A673 (cell line): ENCODE results near the gene ADGRD1. TPM values are rescaled to one million over a fixed set of nuclear protein-coding genes. Genes with fewer than 3 reads are reported as not detected.

Experiments
- BruUV-seq: library from RNA; stranded (reverse); fragments of 400-500 nt; replicated peaks from 2 replicates; lab custom pipeline; 2021; lab: Mats Ljungman, UMichigan
- CTCF ChIA-PET: fragments of 300-600 bp; sonication (Branson Sonifier 250); formaldehyde crosslinking; loops from one replicate; lab custom pipeline; 2022; ENCODE audit warnings: antibody characterized with exemption; lab: Charles Lee
- POLR2A ChIA-PET: fragments of 300-600 bp; sonication (Branson Sonifier 250); formaldehyde crosslinking; loops from one replicate; lab custom pipeline; 2022; ENCODE audit warnings: antibody characterized with exemption; ENCODE audit not compliant: low non-redundant PET; lab: Charles Lee
- DNase-seq: peaks from one replicate; pipeline ENCODE4 v3.0.0-alpha.2; 2015; ENCODE audit warnings: low spot score
- H3K27ac ChIP-seq: fragments of 200-600 bp; sonication (generic); 2 replicates; pipeline ENCODE4 v1.5.1; 2016; ENCODE audit warnings: mixed run types, low read depth, mild to moderate bottlenecking, mixed read lengths, antibody characterized with exemption, low read length; ENCODE audit not compliant: poor library complexity, severe bottlenecking
- H3K27me3 ChIP-seq: fragments of 200-600 bp; sonication (generic); replicated peaks from 2 replicates; pipeline ENCODE4 v1.6.1; 2017; ENCODE audit warnings: mixed run types, low read depth, mild to moderate bottlenecking, mixed read lengths, antibody characterized with exemption, low read length; ENCODE audit not compliant: insufficient read depth, poor library complexity
- H3K36me3 ChIP-seq: fragments of 200-600 bp; sonication (generic); 2 replicates; pipeline ENCODE4 v1.6.1; 2016; ENCODE audit warnings: mixed run types, mild to moderate bottlenecking, mixed read lengths, antibody characterized with exemption, low read length; ENCODE audit not compliant: insufficient read depth, poor library complexity, severe bottlenecking
- H3K4me1 ChIP-seq: fragments of 200-600 bp; sonication (generic); 2 replicates; pipeline ENCODE4 v1.6.1; 2017; ENCODE audit warnings: mixed run types, mild to moderate bottlenecking, mixed read lengths, antibody characterized with exemption, low read length; ENCODE audit not compliant: insufficient read depth, poor library complexity, severe bottlenecking
- H3K4me3 ChIP-seq: fragments of 200-600 bp; sonication (generic); 2 replicates; pipeline ENCODE4 v1.5.1; 2016; ENCODE audit warnings: low read depth, mixed run types, mild to moderate bottlenecking, mixed read lengths, low read length; ENCODE audit not compliant: poor library complexity, severe bottlenecking
- H3K9me3 ChIP-seq: fragments of 200-600 bp; sonication (generic); 2 replicates; pipeline ENCODE4 v1.6.1; 2016; ENCODE audit warnings: mixed run types, low read depth, mild to moderate bottlenecking, mixed read lengths, antibody characterized with exemption, low read length; ENCODE audit not compliant: poor library complexity, severe bottlenecking
- CTCF ChIP-seq: fragments of 300-800, 200-600 bp; sonication (generic); conservative IDR thresholded peaks from 2 replicates; pipeline ENCODE4 v1.5.1; 2017; ENCODE audit warnings: low read depth, mild to moderate bottlenecking, antibody characterized with exemption, low read length, moderate library complexity, mixed read lengths
- EZH2 ChIP-seq: fragments of 200-600 bp; sonication (generic); IDR thresholded peaks from 2 replicates; pipeline ENCODE4 v1.6.1; 2017; ENCODE audit warnings: borderline replicate concordance, low read depth, mild to moderate bottlenecking, mixed read lengths, antibody characterized with exemption, low read length; ENCODE audit not compliant: poor library complexity, severe bottlenecking
- intact Hi-C: fragments of 100-400 bp; cut with micrococcal nuclease; formaldehyde crosslinking; loops from one replicate; pipeline ENCODE4 v1.10.0; 2022; ENCODE audit not compliant: unreplicated experiment
- total RNA-seq: library from RNA; stranded (reverse); gene quantifications from 2 replicates; pipeline ENCODE4 v1.2.3, GENCODE V29; 2021

Gene ADGRD1
- total RNA-seq, 1 experiment from 2014 or later: not detected

- Histone ChIP-seq H3K36me3 (no peaks in the 10 kb centered on the region), H3K4me1 (no peaks in the 10 kb centered on the region), H3K27ac (no peak overlapping the region), H3K9me3 (no peaks in the 10 kb centered on the region), H3K4me3 (no peak overlapping the region), H3K27me3 (peaks cover 10% of the 10 kb centered on the region)
- no TSS peak for BruUV-seq
- ChIA-PET CTCF (no interaction called here), POLR2A (no interaction called here)
- DNase-seq: no peak
- no peak for TF ChIP-seq EZH2
- TF ChIP-seq CTCF: no peak
- intact Hi-C loops: no loop called here
These were observed 204.0 kb downstream of the ADGRD1 start for GRCh38 chr12:131157743-131158142.

GRCh38 chr12:131159660-131160059, 206.0 kb downstream of the ADGRD1 start:
- intact Hi-C loops: no loop called here

GRCh38 chr12:131162113-131162512, 208.4 kb downstream of the ADGRD1 start:
- Histone ChIP-seq H3K4me3 (no peak overlapping the region), H3K27ac (no peak overlapping the region), H3K4me1 (no peaks in the 10 kb centered on the region), H3K36me3 (no peaks in the 10 kb centered on the region), H3K9me3 (no peaks in the 10 kb centered on the region), H3K27me3 (no peaks in the 10 kb centered on the region)
- DNase-seq: no peak
- ChIA-PET CTCF (no interaction called here), POLR2A (no interaction called here)
- TF ChIP-seq CTCF: no peak
- TF ChIP-seq EZH2: no peak
- BruUV-seq: no TSS peak
- intact Hi-C loops: no loop called here

More at GRCh38 chr12:131159660-131160059, 206.0 kb downstream of the ADGRD1 start:
- BruUV-seq: no TSS peak
- ChIA-PET CTCF (interaction anchor here (0.6 to 1.6 kb wide), 2 partner anchors 295 to 1356 kb away, joined by 5 read pairs; no protein-coding TSS in a partner anchor), POLR2A (no interaction called here)
- H3K4me1 ChIP-seq: no peaks in the 10 kb centered on the region
- TF ChIP-seq EZH2 (no peak), CTCF (peak; percentile 49)
- peaks cover 4% of the 10 kb centered on the region for H3K27me3 ChIP-seq
- H3K4me3 ChIP-seq: no peak overlapping the region
- H3K27ac ChIP-seq: no peak overlapping the region
- H3K36me3 ChIP-seq: no peaks in the 10 kb centered on the region
- peak; percentile 45 for DNase-seq
- no peaks in the 10 kb centered on the region for H3K9me3 ChIP-seq
